ENCODE results near the gene COL11A2.
"Not testable (repeated sequence)": the region's sequence is repeated elsewhere in the genome, so short reads cannot be mapped to it uniquely, and the experiment has no call there.

COL11A2 gene

GRCh38 chr6:33150560-33150959 is 41.7 kb downstream of the COL11A2 start:
- DNase-seq = not testable (repeated sequence)

GRCh38 chr6:33147807-33148666 is 44.2 kb downstream of the COL11A2 start:
- peak; percentile 49 for DNase-seq

GRCh38 chr6:33144373-33144772 is 47.9 kb downstream of the COL11A2 start:
- peak; percentile 28 for DNase-seq

- no peak for DNase-seq
Measured at GRCh38 chr6:33143113-33143770, 49.0 kb downstream of the COL11A2 start.

- no peak for DNase-seq
Measured at GRCh38 chr6:33142501-33143070, 49.7 kb downstream of the COL11A2 start.

GRCh38 chr6:33140556-33140955 is 51.7 kb downstream of the COL11A2 start:
- no peak for DNase-seq

GRCh38 chr6:33139596-33140206 is 52.6 kb downstream of the COL11A2 start:
- DNase-seq = no peak

GRCh38 chr6:33136310-33136900 is 55.9 kb downstream of the COL11A2 start:
- DNase-seq = no peak

GRCh38 chr6:33132081-33132524 is 60.2 kb downstream of the COL11A2 start:
- no peak for DNase-seq

GRCh38 chr6:33128318-33128717 is 63.9 kb downstream of the COL11A2 start:
- DNase-seq = no peak

- DNase-seq = peak; percentile 67
Measured at GRCh38 chr6:33126101-33126714, 66.1 kb downstream of the COL11A2 start.

- DNase-seq = no peak
Measured at GRCh38 chr6:33124947-33125346, 67.3 kb downstream of the COL11A2 start.

- no peak for DNase-seq
Measured at GRCh38 chr6:33124525-33124901, 67.8 kb downstream of the COL11A2 start.

GRCh38 chr6:33123732-33124524 is 68.3 kb downstream of the COL11A2 start:
- DNase-seq = peak; percentile 73

- no peak for DNase-seq
Measured at GRCh38 chr6:33123181-33123580, 69.1 kb downstream of the COL11A2 start.

- no peak for DNase-seq
Measured at GRCh38 chr6:33120001-33120400, 72.3 kb downstream of the COL11A2 start.

GRCh38 chr6:33118525-33119123 is 73.6 kb downstream of the COL11A2 start:
- DNase-seq = peak; percentile 78

GRCh38 chr6:33117811-33118277 is 74.4 kb downstream of the COL11A2 start:
- DNase-seq = no peak

GRCh38 chr6:33116841-33117711 is 75.2 kb downstream of the COL11A2 start:
- no peak for DNase-seq

GRCh38 chr6:33116417-33116816 is 75.8 kb downstream of the COL11A2 start:
- no peak for DNase-seq

Data from hematopoietic multipotent progenitor cell treated with erythropoietin and hydrocortisone succinate and interleukin-3 and kit ligand, for 8 days (in vitro differentiated cells).